ENCODE results near the gene ZNF816. TPM values are rescaled to one million over a fixed set of nuclear protein-coding genes. Genes with fewer than 3 reads are reported as not detected.
A peak's percentile ranks its signal among the peaks of the same experiment; 100 is the strongest.
"Not testable (repeated sequence)": the region's sequence is repeated elsewhere in the genome, so short reads cannot be mapped to it uniquely, and the experiment has no call there.

ZNF816 gene
- total and polyA plus RNA-seq, 4 donors, result 2.9 to 20.9 (median 7.0) TPM

GRCh38 chr19:52922841-52923777 is 39.6 kb downstream of the ZNF816 start, which contains the start of gene ZNF888:
Gene ZNF888 (minus strand): TSS chr19:52923428. CDS start chr19:52917873, 5,555 bp downstream.
- no peaks in the 10 kb centered on the region for H3K9me3 ChIP-seq (ENCODE audit: control insufficient read depth in 4 of 4, insufficient read depth in 3 of 4, low read length in 3 of 4)
- DNase-seq (peak; percentile 88 to 93 (median 89)), ATAC-seq (ENCODE audit: insufficient read depth, low FRiP score) (peak; percentile 99)
- H3K36me3 ChIP-seq (ENCODE audit: control insufficient read depth in 4 of 4, insufficient read depth in 4 of 4, low read length in 4 of 4), result peaks cover 0 to 2% (median 0%) of the 10 kb centered on the region in 4 donors
- peak within 1 kb of the TSS; percentile 83 to 98 for H3K27ac ChIP-seq (ENCODE audit: low read depth in 1 of 2, low read length in 1 of 2)
- WGBS, 2 donors, result 1 to 2% methylated on average over 55 of the region's 55 CpGs
- H3K4me3 ChIP-seq, result peak within 1 kb of the TSS; percentile 74
- peaks cover 0 to 16% (median 0%) of the 10 kb centered on the region in 5 donors for H3K4me1 ChIP-seq (ENCODE audit: control insufficient read depth in 5 of 5, insufficient read depth in 5 of 5, low read length in 5 of 5)
- TF ChIP-seq CTCF (IDR thresholded peaks at IDR 0.05; ENCODE audit: control extremely low read depth, extremely low read depth), result no peak
- no peaks in the 10 kb centered on the region for H3K27me3 ChIP-seq (ENCODE audit: control insufficient read depth in 3 of 3, insufficient read depth in 3 of 3, low read length in 2 of 3)
- H3K9ac ChIP-seq (ENCODE audit: insufficient read depth in 1 of 2, low read length in 2 of 2), result peak within 1 kb of the TSS; percentile 83 to 96

DNA sequence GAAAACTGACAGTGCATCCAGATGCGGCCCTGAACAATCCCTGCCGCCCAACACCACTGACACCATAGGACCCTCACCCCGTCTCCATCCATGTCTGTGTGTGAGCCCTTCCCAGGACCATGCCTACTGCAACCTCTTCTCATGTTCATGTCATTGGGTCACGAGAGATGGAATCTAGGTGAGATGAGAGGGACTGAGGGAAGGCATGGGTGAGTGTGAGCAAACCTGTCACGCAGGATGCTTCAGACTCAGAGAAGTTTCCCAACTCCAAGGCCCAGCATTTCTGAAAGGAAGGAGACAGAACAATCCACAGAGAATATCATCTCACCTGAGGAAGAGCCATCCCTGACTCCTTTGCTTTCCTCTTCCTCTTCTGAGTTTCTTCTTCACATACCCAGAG is 45.1 kb downstream of the ZNF816 start:
- WGBS, 2 donors, result 98 to 99% methylated on average over 5 of the region's 5 CpGs
- H3K4me1 ChIP-seq (ENCODE audit: control insufficient read depth in 5 of 5, insufficient read depth in 5 of 5, low read length in 5 of 5), result peaks cover 0 to 10% (median 0%) of the 10 kb centered on the region in 5 donors
- ATAC-seq (ENCODE audit: insufficient read depth, low FRiP score) (no peak), DNase-seq (no peak)
- peaks cover 0 to 13% (median 7%) of the 10 kb centered on the region in 4 donors for H3K36me3 ChIP-seq (ENCODE audit: control insufficient read depth in 4 of 4, insufficient read depth in 4 of 4, low read length in 4 of 4)
- no peak overlapping the region for H3K27ac ChIP-seq (ENCODE audit: low read depth in 1 of 2, low read length in 1 of 2)
- H3K4me3 ChIP-seq, result no peak overlapping the region
- TF ChIP-seq CTCF (IDR thresholded peaks at IDR 0.05; ENCODE audit: control extremely low read depth, extremely low read depth), result no peak
- H3K9me3 ChIP-seq (ENCODE audit: control insufficient read depth in 4 of 4, insufficient read depth in 3 of 4, low read length in 3 of 4), result peaks cover 0 to 2% (median 0%) of the 10 kb centered on the region in 4 donors
- no peak overlapping the region for H3K9ac ChIP-seq (ENCODE audit: insufficient read depth in 1 of 2, low read length in 2 of 2)
- H3K27me3 ChIP-seq (ENCODE audit: control insufficient read depth in 3 of 3, insufficient read depth in 3 of 3, low read length in 2 of 3), result no peaks in the 10 kb centered on the region

- H3K36me3 ChIP-seq (ENCODE audit: control insufficient read depth in 4 of 4, insufficient read depth in 4 of 4, low read length in 4 of 4), result peaks cover 8 to 19% (median 13%) of the 10 kb centered on the region in 4 donors
- no peak for ATAC-seq (ENCODE audit: insufficient read depth, low FRiP score)
- H3K9ac ChIP-seq (ENCODE audit: insufficient read depth in 1 of 2, low read length in 2 of 2), result no peak overlapping the region
- H3K4me1 ChIP-seq (ENCODE audit: control insufficient read depth in 5 of 5, insufficient read depth in 5 of 5, low read length in 5 of 5), result no peaks in the 10 kb centered on the region
- H3K9me3 ChIP-seq (ENCODE audit: control insufficient read depth in 4 of 4, insufficient read depth in 3 of 4, low read length in 3 of 4), result peaks cover 0 to 6% (median 0%) of the 10 kb centered on the region in 4 donors
- no peak for TF ChIP-seq CTCF (IDR thresholded peaks at IDR 0.05; ENCODE audit: control extremely low read depth, extremely low read depth)
- H3K4me3 ChIP-seq, result no peak overlapping the region
- WGBS, 2 donors, result 90 to 97% methylated on average over 1 of the region's 1 CpG
- DNase-seq, result no peak
- no peak overlapping the region for H3K27ac ChIP-seq (ENCODE audit: low read depth in 1 of 2, low read length in 1 of 2)
- no peaks in the 10 kb centered on the region for H3K27me3 ChIP-seq (ENCODE audit: control insufficient read depth in 3 of 3, insufficient read depth in 3 of 3, low read length in 2 of 3)
Measured at GRCh38 chr19:52910648-52911047, 52.0 kb downstream of the ZNF816 start.

DNA sequence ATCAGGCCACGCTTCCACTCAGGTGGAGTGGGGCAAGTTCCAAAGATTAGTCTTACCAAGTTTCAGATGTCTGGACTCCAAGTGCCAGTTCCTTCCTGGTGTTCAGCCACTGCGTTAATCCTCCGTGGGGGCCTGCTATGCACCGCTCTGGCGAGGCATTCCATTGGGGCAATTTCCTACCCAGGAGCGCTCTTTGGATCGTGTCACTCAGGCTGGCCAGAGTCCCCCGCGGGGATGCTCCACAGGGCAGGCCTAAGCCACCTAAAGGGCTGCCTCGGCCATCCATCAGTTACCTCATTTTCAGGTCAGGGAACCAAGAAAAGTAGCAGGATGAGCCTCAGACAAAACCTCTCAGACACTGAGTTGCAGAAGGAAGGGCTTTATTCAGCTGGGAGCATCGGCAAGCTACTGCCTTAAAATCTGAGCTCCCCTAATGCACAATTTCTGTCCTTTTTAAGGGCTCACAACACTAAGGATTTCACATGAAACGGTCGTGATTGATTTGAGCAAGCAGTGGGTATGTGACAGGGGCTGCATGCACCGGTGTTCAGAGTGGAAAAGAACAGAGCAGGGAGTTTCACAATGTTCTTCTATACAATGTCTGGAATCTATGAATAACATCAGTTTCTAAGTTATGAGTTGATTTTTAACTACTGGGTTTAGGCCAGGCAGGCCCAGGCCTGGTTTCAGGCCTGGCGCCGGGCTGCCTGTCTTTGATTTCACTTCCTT is 58.5 kb downstream of the ZNF816 start:
- not testable (repeated sequence) for H3K4me3 ChIP-seq; H3K27ac ChIP-seq (ENCODE audit: low read depth in 1 of 2, low read length in 1 of 2); H3K4me1 ChIP-seq (ENCODE audit: control insufficient read depth in 5 of 5, insufficient read depth in 5 of 5, low read length in 5 of 5); ATAC-seq (ENCODE audit: insufficient read depth, low FRiP score); H3K9me3 ChIP-seq (ENCODE audit: control insufficient read depth in 4 of 4, insufficient read depth in 3 of 4, low read length in 3 of 4); H3K9ac ChIP-seq (ENCODE audit: insufficient read depth in 1 of 2, low read length in 2 of 2); H3K27me3 ChIP-seq (ENCODE audit: control insufficient read depth in 3 of 3, insufficient read depth in 3 of 3, low read length in 2 of 3)
- WGBS, 2 donors, result 81 to 82% methylated on average over 16 of the region's 16 CpGs
- peak in 1 of 3 donors; percentile 1 for DNase-seq
- H3K36me3 ChIP-seq (ENCODE audit: control insufficient read depth in 4 of 4, insufficient read depth in 4 of 4, low read length in 4 of 4), result peaks cover 8 to 18% (median 8%) of the 10 kb centered on the region in 4 donors

All from lung (tissue), 12 donors.